Keratinocyte (primary cell): ENCODE results near the gene SLFN12. TPM values are rescaled to one million over a fixed set of nuclear protein-coding genes. Genes with fewer than 3 reads are reported as not detected.
"Not testable (repeated sequence)": the region's sequence is repeated elsewhere in the genome, so short reads cannot be mapped to it uniquely, and the experiment has no call there.

ENCODE experiments used
- DNase-seq: peaks from one replicate; pipeline ENCODE4 v3.0.0-alpha.2; 2011; ENCODE audit warnings: low read depth, missing footprints, low spot score
- FAIRE-seq: peaks from 2 replicates; lab custom pipeline; 2011; peaks lifted over from hg19 to GRCh38; lab: Jason Lieb, UNC
- H2AFZ ChIP-seq: 2 replicates; pipeline ENCODE4 v1.6.0; 2012; ENCODE audit warnings: low read length, control low read depth, inconsistent platforms; ENCODE audit not compliant: control insufficient read depth
- H3K27ac ChIP-seq: 2 replicates; pipeline ENCODE4 v1.5.1; 2011; ENCODE audit warnings: low read length; ENCODE audit not compliant: control insufficient read depth, insufficient read depth
- H3K27me3 ChIP-seq: 3 replicates; pipeline ENCODE4 v1.6.0; 2011; ENCODE audit warnings: low read length; ENCODE audit not compliant: control insufficient read depth, insufficient read depth; ENCODE audit errors: extremely low read depth
- H3K36me3 ChIP-seq, 2 experiments: 2 replicates in 1 of 2; 3 replicates in 1 of 2; pipeline ENCODE4 v1.5.1; 2011; ENCODE audit warnings: low read length in 2 of 2, mild to moderate bottlenecking in 1 of 2; ENCODE audit not compliant: control insufficient read depth in 2 of 2, insufficient read depth in 2 of 2; ENCODE audit errors: extremely low read depth in 1 of 2
- H3K4me1 ChIP-seq: 3 replicates; pipeline ENCODE4 v1.5.1; 2011; ENCODE audit warnings: low read length; ENCODE audit not compliant: control insufficient read depth, insufficient read depth; ENCODE audit errors: extremely low read depth
- H3K4me2 ChIP-seq: 3 replicates; pipeline ENCODE4 v1.6.0; 2011; ENCODE audit warnings: low read depth, low read length; ENCODE audit not compliant: control insufficient read depth, insufficient read depth; ENCODE audit errors: extremely low read depth
- H3K4me3 ChIP-seq, 3 experiments: fragments of 200-600 bp in 1 of 3; sonication (generic) in 1 of 3; 2 replicates in 2 of 3; 3 replicates in 1 of 3; pipeline ENCODE4 v1.5.1; 2011 to 2016; ENCODE audit warnings: low read length in 3 of 3, mild to moderate bottlenecking in 3 of 3, control low read depth in 2 of 3, inconsistent platforms in 1 of 3, low read depth in 1 of 3, mixed read lengths in 1 of 3, mixed run types in 1 of 3, moderate library complexity in 1 of 3; ENCODE audit not compliant: control insufficient read depth in 2 of 3, insufficient read depth in 2 of 3; ENCODE audit errors: extremely low read depth in 1 of 3
- H3K79me2 ChIP-seq: 2 replicates; pipeline ENCODE4 v1.6.0; 2012; ENCODE audit warnings: low read length; ENCODE audit not compliant: control insufficient read depth, insufficient read depth
- H3K9ac ChIP-seq: 3 replicates; pipeline ENCODE4 v1.6.0; 2011; ENCODE audit warnings: low read length; ENCODE audit not compliant: control insufficient read depth, insufficient read depth; ENCODE audit errors: extremely low read depth
- H3K9me1 ChIP-seq: 3 replicates; pipeline ENCODE4 v1.6.0; 2011; ENCODE audit warnings: low read length; ENCODE audit not compliant: control insufficient read depth, insufficient read depth; ENCODE audit errors: extremely low read depth
- H3K9me3 ChIP-seq: 2 replicates; pipeline ENCODE4 v1.5.1; 2012; ENCODE audit warnings: low read depth, low read length; ENCODE audit not compliant: control insufficient read depth
- H4K20me1 ChIP-seq: 3 replicates; pipeline ENCODE4 v1.6.0; 2011; ENCODE audit warnings: low read length; ENCODE audit not compliant: control insufficient read depth, insufficient read depth; ENCODE audit errors: extremely low read depth
- EZH2 ChIP-seq: IDR thresholded peaks from one replicate; pipeline ENCODE4 v1.6.1; 2012; ENCODE audit warnings: inconsistent platforms, mild to moderate bottlenecking, low read length, moderate library complexity
- dilution Hi-C: fragments of 300-500 bp; cut with MboI; formaldehyde crosslinking; loops from one replicate; pipeline ENCODE4 v1.7.0; 2020; ENCODE audit warnings: low sequenced_read_pairs; ENCODE audit not compliant: extremely low pct_ligation_motif_present
- polyA plus RNA-seq, 5 experiments: library from polyadenylated mRNA; depleted of rRNA in 3 of 5; stranded (reverse) in 3 of 5; stranded (forward) in 1 of 5; unstranded in 1 of 5; fragments of >200 nt; gene quantifications; 1 replicate in 1 of 5; 2 replicates in 3 of 5; 3 replicates in 1 of 5; pipeline versions ENCODE4 v1.2.1 to v1.2.3, GENCODE V29; 2011 to 2012; ENCODE audit warnings: missing spikeins in 2 of 5, low read depth in 1 of 5, low replicate concordance in 1 of 5
- TF ChIP-seq, protein P1 (sequence below), 3 experiments: IDR thresholded peaks in 1 of 3; conservative IDR thresholded peaks in 1 of 3; optimal IDR thresholded peaks in 1 of 3; 2 replicates in 2 of 3; 3 replicates in 1 of 3; pipeline versions ENCODE3 to v1.5.1; 2011; ENCODE audit warnings: low read length in 3 of 3, mild to moderate bottlenecking in 3 of 3, moderate library complexity in 2 of 3, control low read depth in 1 of 3, inconsistent platforms in 1 of 3; ENCODE audit not compliant: insufficient read depth in 2 of 3; ENCODE audit errors: extremely low read depth in 1 of 3

Gene SLFN12
- polyA plus RNA-seq, 1 donor (not counting 4 experiments of a cell fraction or from before 2014, with no cell fraction given) = 15.2 TPM

DNA sequence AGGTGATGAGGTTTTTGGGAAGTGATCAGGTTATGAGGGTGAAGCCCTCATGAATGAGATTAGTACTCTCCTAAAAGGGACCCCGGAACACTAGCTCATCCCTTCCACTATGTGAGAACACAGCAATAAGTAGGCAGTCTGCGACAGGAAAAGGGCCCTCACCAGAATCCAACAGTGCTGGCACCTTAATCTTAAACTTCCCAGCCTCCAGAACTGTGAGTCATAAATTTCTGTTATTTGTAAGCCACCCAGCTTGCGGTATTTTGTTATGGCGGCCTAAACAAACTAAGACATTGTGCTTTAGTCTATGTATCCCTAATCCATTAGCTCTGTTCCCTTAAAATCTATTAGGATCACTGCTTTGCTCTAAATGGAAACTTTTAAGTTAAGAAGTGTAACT is 8.5 kb downstream of the SLFN12 start:
- no peaks in the 10 kb centered on the region for H4K20me1 ChIP-seq
- H3K9me1 ChIP-seq = no peaks in the 10 kb centered on the region
- FAIRE-seq = no peak
- H2AFZ ChIP-seq = no peak overlapping the region
- peaks cover 0 to 5% of the 10 kb centered on the region in 2 experiments for H3K36me3 ChIP-seq
- DNase-seq = no peak
- H3K27me3 ChIP-seq = no peaks in the 10 kb centered on the region
- no peak overlapping the region for H3K9ac ChIP-seq
- TF ChIP-seq, protein P1, sequence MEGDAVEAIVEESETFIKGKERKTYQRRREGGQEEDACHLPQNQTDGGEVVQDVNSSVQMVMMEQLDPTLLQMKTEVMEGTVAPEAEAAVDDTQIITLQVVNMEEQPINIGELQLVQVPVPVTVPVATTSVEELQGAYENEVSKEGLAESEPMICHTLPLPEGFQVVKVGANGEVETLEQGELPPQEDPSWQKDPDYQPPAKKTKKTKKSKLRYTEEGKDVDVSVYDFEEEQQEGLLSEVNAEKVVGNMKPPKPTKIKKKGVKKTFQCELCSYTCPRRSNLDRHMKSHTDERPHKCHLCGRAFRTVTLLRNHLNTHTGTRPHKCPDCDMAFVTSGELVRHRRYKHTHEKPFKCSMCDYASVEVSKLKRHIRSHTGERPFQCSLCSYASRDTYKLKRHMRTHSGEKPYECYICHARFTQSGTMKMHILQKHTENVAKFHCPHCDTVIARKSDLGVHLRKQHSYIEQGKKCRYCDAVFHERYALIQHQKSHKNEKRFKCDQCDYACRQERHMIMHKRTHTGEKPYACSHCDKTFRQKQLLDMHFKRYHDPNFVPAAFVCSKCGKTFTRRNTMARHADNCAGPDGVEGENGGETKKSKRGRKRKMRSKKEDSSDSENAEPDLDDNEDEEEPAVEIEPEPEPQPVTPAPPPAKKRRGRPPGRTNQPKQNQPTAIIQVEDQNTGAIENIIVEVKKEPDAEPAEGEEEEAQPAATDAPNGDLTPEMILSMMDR (optimal IDR thresholded peaks at IDR 0.05 in 1 of 3, IDR thresholded peaks at IDR 0.05 in 1 of 3, conservative IDR thresholded peaks at IDR 0.05 in 1 of 3; ENCODE audit: extremely low read depth in 1 of 3, insufficient read depth in 2 of 3, low read length in 3 of 3) = no peak
- no peak for TF ChIP-seq EZH2
- H3K4me1 ChIP-seq = no peaks in the 10 kb centered on the region
- dilution Hi-C loops = no loop called here
- no peak overlapping the region for H3K27ac ChIP-seq
- H3K9me3 ChIP-seq = no peaks in the 10 kb centered on the region
- no peak overlapping the region for H3K4me2 ChIP-seq
- no peak overlapping the region for H3K4me3 ChIP-seq
- H3K79me2 ChIP-seq = no peaks in the 10 kb centered on the region

DNA sequence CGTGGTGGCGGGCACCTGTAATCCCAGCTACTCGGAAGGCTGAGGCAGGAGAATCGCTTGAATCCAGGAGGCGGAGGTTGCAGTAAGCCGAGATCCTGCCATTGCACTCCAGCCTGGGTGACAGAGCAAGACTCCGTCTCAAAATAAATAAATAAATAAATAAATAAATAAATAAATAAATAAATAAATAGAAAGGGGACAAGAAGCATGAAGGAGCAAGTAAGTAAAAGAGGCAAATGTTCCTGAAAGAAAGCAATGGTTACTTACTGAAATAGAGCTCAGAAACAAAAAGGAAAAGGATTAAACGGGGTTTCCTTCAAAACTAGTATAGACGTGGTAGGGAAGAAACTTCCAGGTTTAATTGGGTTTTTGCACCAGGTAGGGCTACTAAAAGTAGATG is 11.2 kb downstream of the SLFN12 start:
- DNase-seq, dilution Hi-C loops, H3K79me2 ChIP-seq, H3K9me1 ChIP-seq, H3K4me1 ChIP-seq, H2AFZ ChIP-seq, H3K27me3 ChIP-seq, H3K4me3 ChIP-seq, H3K9ac ChIP-seq, H3K36me3 ChIP-seq, FAIRE-seq, H3K27ac ChIP-seq, H4K20me1 ChIP-seq, H3K4me2 ChIP-seq, H3K9me3 ChIP-seq: not testable (repeated sequence)

DNA sequence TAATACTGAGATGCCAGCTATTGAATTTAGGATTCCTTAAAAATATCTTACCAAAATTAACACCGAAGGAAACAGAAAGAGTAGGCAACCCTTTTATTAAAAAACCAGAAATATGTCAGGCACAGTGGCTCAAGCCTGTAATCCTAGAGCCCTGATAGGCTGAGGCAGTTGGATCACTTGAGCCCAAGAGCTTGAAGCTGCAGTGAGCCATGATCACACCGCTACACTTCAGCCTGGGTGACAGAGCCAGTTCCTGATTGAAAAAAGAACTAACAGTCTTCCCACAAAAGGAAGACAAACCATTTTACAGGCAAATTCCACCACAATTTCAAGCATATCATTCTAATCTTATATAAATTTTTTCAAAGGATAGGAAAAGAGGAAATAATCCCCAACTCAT is 15.6 kb downstream of the SLFN12 start:
- no peak overlapping the region for H3K9ac ChIP-seq
- H2AFZ ChIP-seq = no peak overlapping the region
- H3K36me3 ChIP-seq = peaks cover 0 to 4% of the 10 kb centered on the region in 2 experiments
- H3K27me3 ChIP-seq = no peaks in the 10 kb centered on the region
- FAIRE-seq (no peak), DNase-seq (no peak)
- H3K9me1 ChIP-seq = no peaks in the 10 kb centered on the region
- H3K4me1 ChIP-seq = no peaks in the 10 kb centered on the region
- dilution Hi-C loops = no loop called here
- H4K20me1 ChIP-seq = no peaks in the 10 kb centered on the region
- H3K27ac ChIP-seq = no peak overlapping the region
- no peak overlapping the region for H3K4me3 ChIP-seq
- no peaks in the 10 kb centered on the region for H3K9me3 ChIP-seq
- H3K4me2 ChIP-seq = no peak overlapping the region
- TF ChIP-seq EZH2 = no peak
- TF ChIP-seq, protein P1 (optimal IDR thresholded peaks at IDR 0.05 in 1 of 3, IDR thresholded peaks at IDR 0.05 in 1 of 3, conservative IDR thresholded peaks at IDR 0.05 in 1 of 3; ENCODE audit: extremely low read depth in 1 of 3, insufficient read depth in 2 of 3, low read length in 3 of 3) = no peak
- peaks cover 3% of the 10 kb centered on the region for H3K79me2 ChIP-seq

DNA sequence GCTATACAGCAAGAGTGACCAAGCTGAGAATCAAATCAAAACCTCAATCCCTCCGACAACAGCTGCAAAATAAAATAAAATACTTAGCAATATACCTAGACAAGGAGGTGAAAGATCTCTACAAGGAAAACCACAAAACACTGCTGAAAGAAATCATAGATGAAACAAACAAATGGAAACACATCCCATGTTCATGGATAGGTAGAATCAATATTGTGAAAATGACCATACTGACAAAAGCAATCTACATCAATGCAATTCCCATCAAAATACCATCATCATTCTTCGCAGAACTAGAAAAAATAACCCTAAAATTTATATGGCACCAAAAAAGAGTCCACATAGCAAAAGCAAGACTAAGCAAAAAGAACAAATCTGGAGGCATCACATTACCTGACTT is 17.6 kb downstream of the SLFN12 start:
- H2AFZ ChIP-seq, H3K4me2 ChIP-seq, H3K4me1 ChIP-seq, H3K9me3 ChIP-seq, H3K27me3 ChIP-seq, H3K4me3 ChIP-seq, dilution Hi-C loops, H3K27ac ChIP-seq, H3K9ac ChIP-seq, H3K79me2 ChIP-seq, H4K20me1 ChIP-seq, H3K36me3 ChIP-seq, H3K9me1 ChIP-seq, FAIRE-seq, DNase-seq: not testable (repeated sequence)
